MM.1S (cell line): Measurements from ENCODE around the gene ASIC4.

Experiments
- DNase-seq: peaks from one replicate; pipeline ENCODE4 v3.0.0-alpha.2; 2015
- H2AFZ ChIP-seq: fragments of 300-600 bp; sonication (generic); 2 replicates; pipeline ENCODE4 v1.6.0; 2016; ENCODE audit warnings: antibody characterized with exemption, low read length
- H3F3A ChIP-seq: fragments of 300-600 bp; sonication (generic); 2 replicates; pipeline ENCODE4 v1.6.1; 2016; ENCODE audit warnings: mild to moderate bottlenecking, antibody characterized with exemption, low read length, moderate library complexity, mixed read lengths; ENCODE audit not compliant: insufficient read depth
- H3K27ac ChIP-seq: fragments of 300-600 bp; sonication (generic); 2 replicates; pipeline ENCODE4 v1.5.1; 2016; ENCODE audit warnings: mild to moderate bottlenecking, low read length
- H3K27me3 ChIP-seq: fragments of 300-600 bp; sonication (generic); replicated peaks from 2 replicates; pipeline ENCODE4 v1.6.0; 2016; ENCODE audit warnings: low read length; ENCODE audit not compliant: insufficient read depth
- H3K36me3 ChIP-seq: fragments of 300-600 bp; sonication (generic); replicated peaks from 2 replicates; pipeline ENCODE4 v1.6.1; 2016; ENCODE audit warnings: mild to moderate bottlenecking, low read length, mixed read lengths; ENCODE audit not compliant: insufficient read depth
- H3K4me1 ChIP-seq: fragments of 300-600 bp; sonication (generic); 2 replicates; pipeline ENCODE4 v1.6.1; 2016; ENCODE audit warnings: low read length, mixed read lengths
- H3K4me2 ChIP-seq: fragments of 300-600 bp; sonication (generic); 2 replicates; pipeline ENCODE4 v1.6.0; 2016; ENCODE audit warnings: low read depth, low read length
- H3K4me3 ChIP-seq: fragments of 300-600 bp; sonication (generic); 2 replicates; pipeline ENCODE4 v1.5.1; 2016; ENCODE audit warnings: low read length, mixed read lengths
- H3K79me2 ChIP-seq: fragments of 300-600 bp; sonication (generic); 2 replicates; pipeline ENCODE4 v1.6.1; 2016; ENCODE audit warnings: mixed run types, low read length, mixed read lengths
- H3K9ac ChIP-seq: fragments of 300-600 bp; sonication (generic); 2 replicates; pipeline ENCODE4 v1.6.1; 2016; ENCODE audit warnings: low read length, mixed read lengths
- H3K9me2 ChIP-seq: fragments of 300-600 bp; sonication (generic); replicated peaks from 2 replicates; pipeline ENCODE4 v1.6.1; 2016; ENCODE audit warnings: mild to moderate bottlenecking, low read length, mixed read lengths; ENCODE audit not compliant: insufficient read depth
- H3K9me3 ChIP-seq: fragments of 300-600 bp; sonication (generic); replicated peaks from 2 replicates; pipeline ENCODE4 v1.6.1; 2016; ENCODE audit warnings: mild to moderate bottlenecking, low read length, mixed read lengths; ENCODE audit not compliant: insufficient read depth
- H4K20me1 ChIP-seq: fragments of 300-600 bp; sonication (generic); 2 replicates; pipeline ENCODE4 v1.6.1; 2016; ENCODE audit warnings: mild to moderate bottlenecking, low read length, moderate library complexity, mixed read lengths; ENCODE audit not compliant: insufficient read depth
- CTCF ChIP-seq: fragments of 300-600 bp; sonication (generic); IDR thresholded peaks from 2 replicates; pipeline ENCODE4 v1.5.1; 2016; ENCODE audit warnings: antibody characterized with exemption, low read length, mixed read lengths
- EZH2 ChIP-seq: fragments of 300-600 bp; sonication (generic); optimal IDR thresholded peaks from 2 replicates; pipeline ENCODE3; 2017; ENCODE audit warnings: low read depth, mild to moderate bottlenecking, antibody characterized with exemption, low read length, mixed read lengths
- EZH2phosphoT487 ChIP-seq: fragments of 300-600 bp; sonication (generic); IDR thresholded peaks from 2 replicates; pipeline ENCODE4 v1.6.1; 2018; ENCODE audit warnings: antibody characterized with exemption, low read length

ASIC4 gene

GRCh38 chr2:219554350-219554749 is 40.1 kb downstream of the ASIC4 start:
- Histone ChIP-seq H3K9me3 (no peaks in the 10 kb centered on the region), H3K27me3 (peaks cover 59% of the 10 kb centered on the region), H3K27ac (no peak overlapping the region), H3K4me1 (no peaks in the 10 kb centered on the region), H3K9ac (no peak overlapping the region), H2AFZ (no peak overlapping the region), H3K79me2 (no peaks in the 10 kb centered on the region), H3K4me3 (no peak overlapping the region), H3K9me2 (no peaks in the 10 kb centered on the region), H3F3A (no peaks in the 10 kb centered on the region), H4K20me1 (no peaks in the 10 kb centered on the region), H3K36me3 (no peaks in the 10 kb centered on the region), H3K4me2 (no peak overlapping the region)
- TF ChIP-seq CTCF (no peak), EZH2 (no peak), EZH2phosphoT487 (no peak)
- no peak for DNase-seq

GRCh38 chr2:219555956-219556355 is 41.7 kb downstream of the ASIC4 start:
- Histone ChIP-seq H3K36me3 (no peaks in the 10 kb centered on the region), H3F3A (no peaks in the 10 kb centered on the region)

GRCh38 chr2:219556413-219556812 is 42.1 kb downstream of the ASIC4 start:
- H3F3A ChIP-seq = no peaks in the 10 kb centered on the region
- no peaks in the 10 kb centered on the region for H3K9me2 ChIP-seq
- H4K20me1 ChIP-seq = no peaks in the 10 kb centered on the region
- peaks cover 77% of the 10 kb centered on the region for H3K27me3 ChIP-seq
- no peaks in the 10 kb centered on the region for H3K36me3 ChIP-seq
- H2AFZ ChIP-seq = no peak overlapping the region
- no peak overlapping the region for H3K4me3 ChIP-seq
- no peaks in the 10 kb centered on the region for H3K79me2 ChIP-seq
- H3K9ac ChIP-seq = no peak overlapping the region
- no peak for DNase-seq
- H3K4me1 ChIP-seq = no peaks in the 10 kb centered on the region
- H3K9me3 ChIP-seq = no peaks in the 10 kb centered on the region
- TF ChIP-seq EZH2 (no peak), EZH2phosphoT487 (no peak), CTCF (no peak)
- H3K27ac ChIP-seq = no peak overlapping the region
- H3K4me2 ChIP-seq = no peak overlapping the region

More at GRCh38 chr2:219555956-219556355, 41.7 kb downstream of the ASIC4 start:
- H3K9me2 ChIP-seq = no peaks in the 10 kb centered on the region
- no peak overlapping the region for H3K4me2 ChIP-seq
- H3K4me3 ChIP-seq = no peak overlapping the region
- H3K4me1 ChIP-seq = no peaks in the 10 kb centered on the region
- no peak overlapping the region for H3K9ac ChIP-seq
- H3K9me3 ChIP-seq = no peaks in the 10 kb centered on the region
- no peaks in the 10 kb centered on the region for H3K79me2 ChIP-seq
- H4K20me1 ChIP-seq = no peaks in the 10 kb centered on the region
- H3K27ac ChIP-seq = no peak overlapping the region
- no peak for DNase-seq
- H3K27me3 ChIP-seq = peaks cover 72% of the 10 kb centered on the region
- TF ChIP-seq EZH2phosphoT487 = no peak
- no peak for TF ChIP-seq CTCF
- no peak for TF ChIP-seq EZH2
- no peak overlapping the region for H2AFZ ChIP-seq
